ENCODE data around the gene COPE. TPM values are rescaled to one million over a fixed set of nuclear protein-coding genes. Genes with fewer than 3 reads are reported as not detected.

The COPE gene
- total RNA-seq, 4 donors from 2014 or later: 97.3 to 164 (median 144) TPM

DNA sequence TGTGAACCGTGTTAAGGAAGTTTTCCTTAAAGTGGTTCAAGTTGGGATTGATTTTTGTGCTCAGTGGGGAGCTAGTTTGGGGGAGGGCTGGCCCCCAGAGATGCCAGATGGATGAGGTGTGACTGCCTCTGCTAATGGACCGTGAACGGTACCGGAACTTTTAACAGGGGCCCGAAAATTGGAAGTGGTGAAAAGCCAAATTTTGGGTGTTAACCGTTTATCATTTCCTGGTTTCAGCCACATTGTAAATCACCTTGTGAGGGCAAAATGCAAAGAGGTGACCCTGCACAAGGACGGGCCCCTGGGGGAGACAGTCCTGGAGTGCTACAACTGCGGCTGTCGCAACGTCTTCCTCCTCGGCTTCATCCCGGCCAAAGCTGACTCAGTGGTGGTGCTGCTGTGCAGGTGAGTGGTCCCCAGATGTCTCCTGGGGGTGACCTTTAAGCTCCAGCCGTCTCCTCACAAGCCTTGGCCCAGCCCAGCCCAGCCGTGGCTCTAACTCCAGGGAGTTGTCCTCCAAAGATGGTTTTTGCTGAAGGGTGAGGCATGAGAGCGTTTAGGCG is 69.3 kb downstream of the COPE start:
- TF ChIP-seq CTCF (IDR thresholded peaks at IDR 0.05; ENCODE audit: low read depth): no peak

Other genes with a start within 250 kb of the COPE start
- 1 to 10 TPM; 2.0 to 8.3 (median 3.9) TPM for gene CRTC1, start 235.7 kb downstream of the COPE start, total RNA-seq
- 10 to 100 TPM in 3 of 4 donors, 1 to 10 TPM in 1; 6.2 to 48.0 (median 14.2) TPM for gene COMP, start 128.1 kb downstream of the COPE start, total RNA-seq
- 100 to 1,000 TPM in 1 of 4 donors, 10 to 100 TPM in 3; 39.8 to 115 (median 68.3) TPM for gene UPF1, start 87.4 kb downstream of the COPE start, total RNA-seq
- not detected for gene CERS1, start 23.2 kb downstream of the COPE start, total RNA-seq
- 10 to 100 TPM; 17.0 to 38.2 (median 28.9) TPM for gene DDX49, start 328 bp upstream of the COPE start, total RNA-seq
- gene HOMER3, start 21.8 kb upstream of the COPE start, total RNA-seq: 10 to 100 TPM in 3 of 4 donors, 1 to 10 TPM in 1; 7.5 to 60.2 (median 41.1) TPM
- gene SUGP2, start 114.1 kb upstream of the COPE start, total RNA-seq: 10 to 100 TPM; 29.2 to 59.5 (median 42.2) TPM
- 10 to 100 TPM; 12.6 to 28.2 (median 18.6) TPM for gene ARMC6, start 114.2 kb upstream of the COPE start, total RNA-seq
- gene SLC25A42, start 144.6 kb upstream of the COPE start, total RNA-seq: 10 to 100 TPM in 2 of 4 donors, 1 to 10 TPM in 2; 4.1 to 17.3 (median 8.1) TPM
- 10 to 100 TPM in 3 of 4 donors, 1 to 10 TPM in 1; 9.5 to 21.1 (median 10.2) TPM for gene TMEM161A, start 219.1 kb upstream of the COPE start, total RNA-seq

Data from subcutaneous adipose tissue (tissue), 4 donors.